Measurements from ENCODE around the gene AKIRIN2. TPM values are rescaled to one million over a fixed set of nuclear protein-coding genes. Genes with fewer than 3 reads are reported as not detected.
"Not testable (repeated sequence)": the region's sequence is repeated elsewhere in the genome, so short reads cannot be mapped to it uniquely, and the experiment has no call there.

Gene AKIRIN2
- total and polyA plus RNA-seq, 4 donors, result 11.0 to 18.8 (median 14.4) TPM

GRCh38 chr6:87712713-87713112 lies 10.7 kb upstream of the AKIRIN2 start:
- H3K4me1 ChIP-seq (ENCODE audit: control insufficient read depth in 4 of 4, insufficient read depth in 4 of 4, low read length in 3 of 4); H3K27me3 ChIP-seq (ENCODE audit: control insufficient read depth in 4 of 4, insufficient read depth in 4 of 4, low read length in 3 of 4); H3K36me3 ChIP-seq (ENCODE audit: control insufficient read depth in 4 of 4, insufficient read depth in 3 of 4, low read depth in 1 of 4, low read length in 3 of 4); H3K27ac ChIP-seq (ENCODE audit: low read depth in 1 of 2, low read length in 2 of 2); DNase-seq (ENCODE audit: low spot score); H3K9ac ChIP-seq (ENCODE audit: low read depth in 1 of 2, low read length in 2 of 2); H3K9me3 ChIP-seq (ENCODE audit: control insufficient read depth in 4 of 4, low read length in 3 of 4); H3K4me3 ChIP-seq (ENCODE audit: low read depth in 1 of 3, low read length in 3 of 3): not testable (repeated sequence)
- WGBS, result 95% methylated on average over 3 of the region's 3 CpGs

GRCh38 chr6:87710090-87710489 lies 8.1 kb upstream of the AKIRIN2 start:
- H3K27ac ChIP-seq (ENCODE audit: low read depth in 1 of 2, low read length in 2 of 2), result no peak overlapping the region
- H3K36me3 ChIP-seq (ENCODE audit: control insufficient read depth in 4 of 4, insufficient read depth in 3 of 4, low read depth in 1 of 4, low read length in 3 of 4), result no peaks in the 10 kb centered on the region
- no peaks in the 10 kb centered on the region for H3K27me3 ChIP-seq (ENCODE audit: control insufficient read depth in 4 of 4, insufficient read depth in 4 of 4, low read length in 3 of 4)
- H3K9me3 ChIP-seq (ENCODE audit: control insufficient read depth in 4 of 4, low read length in 3 of 4), result no peaks in the 10 kb centered on the region
- TF ChIP-seq, protein P1, sequence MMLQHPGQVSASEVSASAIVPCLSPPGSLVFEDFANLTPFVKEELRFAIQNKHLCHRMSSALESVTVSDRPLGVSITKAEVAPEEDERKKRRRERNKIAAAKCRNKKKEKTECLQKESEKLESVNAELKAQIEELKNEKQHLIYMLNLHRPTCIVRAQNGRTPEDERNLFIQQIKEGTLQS (IDR thresholded peaks at IDR 0.05), result no peak
- TF ChIP-seq RAD21 (IDR thresholded peaks at IDR 0.05), result no peak
- H3K4me3 ChIP-seq (ENCODE audit: low read depth in 1 of 3, low read length in 3 of 3), result no peak overlapping the region
- WGBS, result 85% methylated on average over 3 of the region's 3 CpGs
- no peak overlapping the region for H3K9ac ChIP-seq (ENCODE audit: low read depth in 1 of 2, low read length in 2 of 2)
- no peaks in the 10 kb centered on the region for H3K4me1 ChIP-seq (ENCODE audit: control insufficient read depth in 4 of 4, insufficient read depth in 4 of 4, low read length in 3 of 4)
- DNase-seq (ENCODE audit: low spot score), result no peak

DNA sequence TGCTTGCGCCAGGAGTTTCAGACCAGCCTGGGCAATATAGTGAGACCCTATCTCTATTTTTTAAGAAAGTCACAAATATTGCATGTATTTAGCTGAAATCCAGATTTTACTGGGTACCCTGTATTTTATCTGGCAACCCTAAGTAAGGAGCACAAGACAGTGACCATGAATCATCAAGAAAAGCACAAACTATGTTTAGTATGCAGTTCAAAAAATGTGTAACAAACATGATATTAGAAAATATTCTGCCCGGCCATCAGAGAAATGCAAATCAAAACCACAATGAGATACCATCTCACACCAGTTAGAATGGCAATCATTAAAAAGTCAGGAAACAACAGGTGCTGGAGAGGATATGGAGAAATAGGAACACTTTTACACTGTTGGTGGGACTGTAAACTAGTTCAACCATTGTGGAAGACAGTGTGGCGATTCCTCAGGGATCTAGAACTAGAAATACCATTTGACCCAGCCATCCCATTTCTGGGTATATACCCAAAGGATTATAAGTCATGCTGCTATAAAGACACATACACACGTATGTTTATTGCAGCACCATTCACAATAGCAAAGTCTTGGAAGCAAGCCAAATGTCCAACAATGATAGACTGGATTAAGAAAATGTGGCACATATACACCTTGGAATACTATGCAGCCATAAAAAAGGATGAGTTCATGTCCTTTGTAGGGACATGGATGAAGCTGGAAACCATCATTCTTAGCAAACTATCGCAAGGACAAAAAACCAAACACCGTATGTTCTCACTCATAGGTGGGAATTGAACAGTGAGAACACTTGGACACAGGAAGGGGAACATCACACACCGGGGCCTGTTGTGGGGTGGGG lies 6.8 kb upstream of the AKIRIN2 start:
- H3K27me3 ChIP-seq (ENCODE audit: control insufficient read depth in 4 of 4, insufficient read depth in 4 of 4, low read length in 3 of 4); H3K9ac ChIP-seq (ENCODE audit: low read depth in 1 of 2, low read length in 2 of 2); H3K9me3 ChIP-seq (ENCODE audit: control insufficient read depth in 4 of 4, low read length in 3 of 4); H3K27ac ChIP-seq (ENCODE audit: low read depth in 1 of 2, low read length in 2 of 2); H3K36me3 ChIP-seq (ENCODE audit: control insufficient read depth in 4 of 4, insufficient read depth in 3 of 4, low read depth in 1 of 4, low read length in 3 of 4); DNase-seq (ENCODE audit: low spot score); H3K4me3 ChIP-seq (ENCODE audit: low read depth in 1 of 3, low read length in 3 of 3); H3K4me1 ChIP-seq (ENCODE audit: control insufficient read depth in 4 of 4, insufficient read depth in 4 of 4, low read length in 3 of 4): not testable (repeated sequence)
- WGBS, result 87% methylated on average over 6 of the region's 7 CpGs

GRCh38 chr6:87706187-87706966 lies 4.3 kb upstream of the AKIRIN2 start:
- DNase-seq (ENCODE audit: low spot score), result no peak
- Histone ChIP-seq H3K4me1 (ENCODE audit: control insufficient read depth in 4 of 4, insufficient read depth in 4 of 4, low read length in 3 of 4) (peaks cover 0 to 7% (median 4%) of the 10 kb centered on the region in 4 donors), H3K9me3 (ENCODE audit: control insufficient read depth in 4 of 4, low read length in 3 of 4) (no peaks in the 10 kb centered on the region), H3K4me3 (ENCODE audit: low read depth in 1 of 3, low read length in 3 of 3) (no peak overlapping the region), H3K27me3 (ENCODE audit: control insufficient read depth in 4 of 4, insufficient read depth in 4 of 4, low read length in 3 of 4) (no peaks in the 10 kb centered on the region), H3K9ac (ENCODE audit: low read depth in 1 of 2, low read length in 2 of 2) (no peak overlapping the region), H3K36me3 (ENCODE audit: control insufficient read depth in 4 of 4, insufficient read depth in 3 of 4, low read depth in 1 of 4, low read length in 3 of 4) (no peaks in the 10 kb centered on the region), H3K27ac (ENCODE audit: low read depth in 1 of 2, low read length in 2 of 2) (no peak overlapping the region)
- WGBS, result 86% methylated on average over 3 of the region's 3 CpGs
- TF ChIP-seq NR2F2 (IDR thresholded peaks at IDR 0.05) (no peak), GABPA (IDR thresholded peaks at IDR 0.05 in 1 of 2, conservative IDR thresholded peaks at IDR 0.05 in 1 of 2) (no peak), YY1 (IDR thresholded peaks at IDR 0.05) (no peak), FOXA2 (IDR thresholded peaks at IDR 0.05) (no peak), EGR1 (IDR thresholded peaks at IDR 0.05; ENCODE audit: low read depth in 2 of 2) (no peak), FOXA1 (IDR thresholded peaks at IDR 0.05) (no peak), RAD21 (IDR thresholded peaks at IDR 0.05) (no peak), REST (IDR thresholded peaks at IDR 0.05) (no peak), RXRA (IDR thresholded peaks at IDR 0.05) (no peak), TAF1 (conservative IDR thresholded peaks at IDR 0.05) (no peak)
- TF ChIP-seq, protein P1 (IDR thresholded peaks at IDR 0.05), result no peak
- TF ChIP-seq, protein P2, sequence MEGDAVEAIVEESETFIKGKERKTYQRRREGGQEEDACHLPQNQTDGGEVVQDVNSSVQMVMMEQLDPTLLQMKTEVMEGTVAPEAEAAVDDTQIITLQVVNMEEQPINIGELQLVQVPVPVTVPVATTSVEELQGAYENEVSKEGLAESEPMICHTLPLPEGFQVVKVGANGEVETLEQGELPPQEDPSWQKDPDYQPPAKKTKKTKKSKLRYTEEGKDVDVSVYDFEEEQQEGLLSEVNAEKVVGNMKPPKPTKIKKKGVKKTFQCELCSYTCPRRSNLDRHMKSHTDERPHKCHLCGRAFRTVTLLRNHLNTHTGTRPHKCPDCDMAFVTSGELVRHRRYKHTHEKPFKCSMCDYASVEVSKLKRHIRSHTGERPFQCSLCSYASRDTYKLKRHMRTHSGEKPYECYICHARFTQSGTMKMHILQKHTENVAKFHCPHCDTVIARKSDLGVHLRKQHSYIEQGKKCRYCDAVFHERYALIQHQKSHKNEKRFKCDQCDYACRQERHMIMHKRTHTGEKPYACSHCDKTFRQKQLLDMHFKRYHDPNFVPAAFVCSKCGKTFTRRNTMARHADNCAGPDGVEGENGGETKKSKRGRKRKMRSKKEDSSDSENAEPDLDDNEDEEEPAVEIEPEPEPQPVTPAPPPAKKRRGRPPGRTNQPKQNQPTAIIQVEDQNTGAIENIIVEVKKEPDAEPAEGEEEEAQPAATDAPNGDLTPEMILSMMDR (IDR thresholded peaks at IDR 0.05; ENCODE audit: low read depth, low read length, missing input control), result no peak
- TF ChIP-seq, protein P3, sequence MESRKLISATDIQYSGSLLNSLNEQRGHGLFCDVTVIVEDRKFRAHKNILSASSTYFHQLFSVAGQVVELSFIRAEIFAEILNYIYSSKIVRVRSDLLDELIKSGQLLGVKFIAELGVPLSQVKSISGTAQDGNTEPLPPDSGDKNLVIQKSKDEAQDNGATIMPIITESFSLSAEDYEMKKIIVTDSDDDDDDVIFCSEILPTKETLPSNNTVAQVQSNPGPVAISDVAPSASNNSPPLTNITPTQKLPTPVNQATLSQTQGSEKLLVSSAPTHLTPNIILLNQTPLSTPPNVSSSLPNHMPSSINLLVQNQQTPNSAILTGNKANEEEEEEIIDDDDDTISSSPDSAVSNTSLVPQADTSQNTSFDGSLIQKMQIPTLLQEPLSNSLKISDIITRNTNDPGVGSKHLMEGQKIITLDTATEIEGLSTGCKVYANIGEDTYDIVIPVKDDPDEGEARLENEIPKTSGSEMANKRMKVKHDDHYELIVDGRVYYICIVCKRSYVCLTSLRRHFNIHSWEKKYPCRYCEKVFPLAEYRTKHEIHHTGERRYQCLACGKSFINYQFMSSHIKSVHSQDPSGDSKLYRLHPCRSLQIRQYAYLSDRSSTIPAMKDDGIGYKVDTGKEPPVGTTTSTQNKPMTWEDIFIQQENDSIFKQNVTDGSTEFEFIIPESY (IDR thresholded peaks at IDR 0.05), result no peak
